K562 (cell line): ENCODE measurements around the gene CD55. TPM values are rescaled to one million over a fixed set of nuclear protein-coding genes. Genes with fewer than 3 reads are reported as not detected.
A peak's percentile ranks its signal among the peaks of the same experiment; 100 is the strongest.

ENCODE experiments used
- CC2D1A ChIP-seq: fragments of 450-650 bp; IDR thresholded peaks from 2 replicates; pipeline ENCODE4 v1.6.1; 2017; ENCODE audit warnings: mild to moderate bottlenecking
- CCNT2 ChIP-seq: IDR thresholded peaks from 2 replicates; pipeline ENCODE4 v1.6.1; 2011; ENCODE audit warnings: borderline replicate concordance, low read depth, mild to moderate bottlenecking, moderate library complexity, mixed read lengths, low read length; ENCODE audit not compliant: insufficient read length; ENCODE audit errors: extremely low read depth
- CSDE1 ChIP-seq, 2 experiments: fragments of 450-650 bp; IDR thresholded peaks; 2 replicates each; pipeline ENCODE4 v1.6.1; 2016; ENCODE audit warnings: mild to moderate bottlenecking in 1 of 2
- FOXP1 ChIP-seq: sonication (generic); formaldehyde crosslinking; IDR thresholded peaks from 2 replicates; pipeline ENCODE4 v1.8.0; 2022; ENCODE audit warnings: mild to moderate bottlenecking, missing genetic modification reagents
- KLF13 ChIP-seq: fragments of 450-650 bp; IDR thresholded peaks from 2 replicates; pipeline ENCODE4 v1.6.1; 2016; ENCODE audit warnings: missing genetic modification characterization, low read depth, mild to moderate bottlenecking, missing compliant biosample characterization, moderate library complexity, borderline replicate concordance
- MAFK ChIP-seq: IDR thresholded peaks from 2 replicates; pipeline ENCODE4 v1.6.1; 2011; ENCODE audit warnings: low read length, improper control_type of control experiment
- NCOA2 ChIP-seq, 2 experiments: fragments of 450-650 bp; IDR thresholded peaks; 2 replicates each; pipeline ENCODE4 v1.6.1; 2018; ENCODE audit warnings: mild to moderate bottlenecking in 2 of 2, moderate library complexity in 1 of 2; ENCODE audit not compliant: partially characterized antibody in 2 of 2
- NFXL1 ChIP-seq: fragments of 450-650 bp; formaldehyde crosslinking; IDR thresholded peaks from 2 replicates; pipeline ENCODE4 v1.4.0; 2021; ENCODE audit warnings: mild to moderate bottlenecking
- PHF20 ChIP-seq: fragments of 450-650 bp; IDR thresholded peaks from 2 replicates; pipeline ENCODE4 v1.6.1; 2018; ENCODE audit not compliant: partially characterized antibody
- SETDB1 ChIP-seq: IDR thresholded peaks from one replicate; pipeline ENCODE4 v1.6.1; 2012; ENCODE audit warnings: low read length, control low read depth, inconsistent platforms
- SMARCE1 ChIP-seq: fragments of 450-650 bp; IDR thresholded peaks from 2 replicates; pipeline ENCODE4 v1.7.1; 2016; ENCODE audit warnings: mild to moderate bottlenecking
- SUPT5H ChIP-seq: fragments of 450-650 bp; IDR thresholded peaks from 2 replicates; pipeline ENCODE4 v1.6.1; 2016
- TCF7 ChIP-seq: sonication (generic); IDR thresholded peaks from 2 replicates; pipeline ENCODE4 v1.6.1; 2016; ENCODE audit warnings: antibody characterized with exemption, borderline replicate concordance
- TCFL5 ChIP-seq: fragments of 250-450 bp; sonication (Bioruptor Pico); conservative IDR thresholded peaks from 2 replicates; pipeline ENCODE4 v1.6.1; 2021; ENCODE audit warnings: mild to moderate bottlenecking, moderate library complexity, matching md5 sums
- TEAD4 ChIP-seq, 2 experiments: sonication (generic) in 1 of 2; formaldehyde crosslinking in 1 of 2; IDR thresholded peaks; 2 replicates each; pipeline versions ENCODE4 v1.6.1 to v1.8.0; 2012 to 2022; ENCODE audit warnings: borderline replicate concordance in 1 of 2, inconsistent platforms in 1 of 2, low read length in 1 of 2, mild to moderate bottlenecking in 1 of 2, missing genetic modification reagents in 1 of 2
- THRAP3 ChIP-seq: fragments of 450-650 bp; IDR thresholded peaks from 2 replicates; pipeline ENCODE4 v1.6.1; 2016; ENCODE audit warnings: mild to moderate bottlenecking, inconsistent platforms, borderline replicate concordance
- ZBED1 ChIP-seq: IDR thresholded peaks from 2 replicates; pipeline ENCODE4 v1.6.1; 2014
- ZNF444 ChIP-seq: fragments of 250-450 bp; sonication (Bioruptor Pico); IDR thresholded peaks from 2 replicates; pipeline ENCODE4 v1.4.0; 2020; ENCODE audit warnings: mild to moderate bottlenecking, moderate library complexity
- ZNF668 ChIP-seq: fragments of 250-450 bp; sonication (Bioruptor Pico); IDR thresholded peaks from 2 replicates; pipeline ENCODE4 v1.8.0; 2022; ENCODE audit warnings: mild to moderate bottlenecking, inconsistent platforms
- ZNF780A ChIP-seq: fragments of 250-450 bp; sonication (Bioruptor Pico); IDR thresholded peaks from 2 replicates; pipeline ENCODE4 v1.5.0; 2021; ENCODE audit warnings: mild to moderate bottlenecking
- polyA plus RNA-seq, 8 experiments: library from polyadenylated mRNA; depleted of rRNA in 4 of 8; stranded (reverse) in 5 of 8; unstranded in 3 of 8; fragments of >200 nt; fragmentation: Nextera tagmentation in 2 of 8; fragmentation: Illumina TruSeq in 1 of 8; extraction: Ambion mirVana in 2 of 8; extraction: Trizol in 1 of 8; gene quantifications; 2 replicates each; pipeline versions ENCODE4 v1.2.1 to v1.2.3, GENCODE V29; 2011 to 2014; ENCODE audit warnings: inconsistent platforms in 1 of 8, missing spikeins in 1 of 8
- total RNA-seq, 7 experiments: library from RNA; depleted of rRNA in 6 of 7; stranded (reverse); fragments of >200 nt in 6 of 7; fragmentation: Illumina TruSeq in 2 of 7; extraction: Trizol in 2 of 7; gene quantifications; 2 replicates each; pipeline versions ENCODE4 v1.2.1 to v1.2.3, GENCODE V29; 2011 to 2021; ENCODE audit warnings: low replicate concordance in 1 of 7
- TF ChIP-seq, protein P1 (sequence below): fragments of 450-650 bp; IDR thresholded peaks from 2 replicates; pipeline ENCODE4 v1.6.1; 2018; ENCODE audit not compliant: partially characterized antibody
- TF ChIP-seq, protein P2 (sequence below): fragments of 450-650 bp; IDR thresholded peaks from 2 replicates; pipeline ENCODE4 v1.6.1; 2017; ENCODE audit warnings: antibody characterized with exemption
- TF ChIP-seq, protein P3 (sequence below): sonication (generic); formaldehyde crosslinking; IDR thresholded peaks from 2 replicates; pipeline ENCODE4 v1.9.0; 2022; ENCODE audit warnings: mild to moderate bottlenecking, missing genetic modification reagents
- TF ChIP-seq, protein P4 (sequence below): fragments of 250-450 bp; sonication (Bioruptor Pico); IDR thresholded peaks from 2 replicates; pipeline ENCODE4 v1.8.0; 2022; ENCODE audit warnings: moderate library complexity, mild to moderate bottlenecking, inconsistent platforms

The CD55 gene
- total and polyA plus RNA-seq, 9 of the 15 experiments (the other 6 are each of a cell fraction or from before 2014, with no cell fraction given): 17.7 to 150 (median 97.0) TPM

DNA sequence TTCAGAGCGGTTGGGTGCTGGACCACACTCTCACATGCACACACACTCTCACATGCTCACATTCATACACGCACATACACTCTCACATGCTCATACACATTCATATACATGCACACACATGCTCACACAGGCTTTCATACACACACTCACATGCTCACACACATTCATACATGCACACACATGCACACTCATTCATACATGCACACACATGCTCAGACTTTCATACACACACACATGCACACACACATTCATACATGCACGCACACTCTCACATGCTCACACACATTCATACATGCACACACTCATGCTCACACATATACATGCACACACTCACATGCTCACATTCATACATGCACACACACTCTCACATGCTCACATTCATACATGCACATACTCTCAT lies 6.0 kb upstream of the CD55 start (continued):
- TF ChIP-seq, protein P1, sequence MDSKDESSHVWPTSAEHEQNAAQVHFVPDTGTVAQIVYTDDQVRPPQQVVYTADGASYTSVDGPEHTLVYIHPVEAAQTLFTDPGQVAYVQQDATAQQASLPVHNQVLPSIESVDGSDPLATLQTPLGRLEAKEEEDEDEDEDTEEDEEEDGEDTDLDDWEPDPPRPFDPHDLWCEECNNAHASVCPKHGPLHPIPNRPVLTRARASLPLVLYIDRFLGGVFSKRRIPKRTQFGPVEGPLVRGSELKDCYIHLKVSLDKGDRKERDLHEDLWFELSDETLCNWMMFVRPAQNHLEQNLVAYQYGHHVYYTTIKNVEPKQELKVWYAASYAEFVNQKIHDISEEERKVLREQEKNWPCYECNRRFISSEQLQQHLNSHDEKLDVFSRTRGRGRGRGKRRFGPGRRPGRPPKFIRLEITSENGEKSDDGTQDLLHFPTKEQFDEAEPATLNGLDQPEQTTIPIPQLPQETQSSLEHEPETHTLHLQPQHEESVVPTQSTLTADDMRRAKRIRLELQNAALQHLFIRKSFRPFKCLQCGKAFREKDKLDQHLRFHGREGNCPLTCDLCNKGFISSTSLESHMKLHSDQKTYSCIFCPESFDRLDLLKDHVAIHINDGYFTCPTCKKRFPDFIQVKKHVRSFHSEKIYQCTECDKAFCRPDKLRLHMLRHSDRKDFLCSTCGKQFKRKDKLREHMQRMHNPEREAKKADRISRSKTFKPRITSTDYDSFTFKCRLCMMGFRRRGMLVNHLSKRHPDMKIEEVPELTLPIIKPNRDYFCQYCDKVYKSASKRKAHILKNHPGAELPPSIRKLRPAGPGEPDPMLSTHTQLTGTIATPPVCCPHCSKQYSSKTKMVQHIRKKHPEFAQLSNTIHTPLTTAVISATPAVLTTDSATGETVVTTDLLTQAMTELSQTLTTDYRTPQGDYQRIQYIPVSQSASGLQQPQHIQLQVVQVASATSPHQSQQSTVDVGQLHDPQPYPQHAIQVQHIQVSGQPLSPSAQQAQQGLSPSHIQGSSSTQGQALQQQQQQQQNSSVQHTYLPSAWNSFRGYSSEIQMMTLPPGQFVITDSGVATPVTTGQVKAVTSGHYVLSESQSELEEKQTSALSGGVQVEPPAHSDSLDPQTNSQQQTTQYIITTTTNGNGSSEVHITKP: no peak
- TF ChIP-seq SUPT5H (no peak), TCFL5 (no peak), CCNT2 (no peak), NFXL1 (CRISPR knock-in tag) (no peak), TEAD4 (IDR thresholded peaks at IDR 0.05; ENCODE audit: low read length) (no peak), TEAD4 (CRISPR knock-in tag; IDR thresholded peaks at IDR 0.05; ENCODE audit: borderline replicate concordance) (no peak), NCOA2 (IDR thresholded peaks at IDR 0.05; ENCODE audit: partially characterized antibody in 2 of 2) (no peak), CC2D1A (no peak), PHF20 (no peak), ZNF668 (no peak), ZBED1 (no peak), KLF13 (tag) (no peak), FOXP1 (no peak), ZNF780A (CRISPR knock-in tag) (no peak), SMARCE1 (no peak), SETDB1 (no peak), TCF7 (no peak), MAFK (no peak), ZNF444 (CRISPR knock-in tag) (no peak), THRAP3 (no peak), CSDE1 (IDR thresholded peaks at IDR 0.05) (no peak)
- TF ChIP-seq, protein P2, sequence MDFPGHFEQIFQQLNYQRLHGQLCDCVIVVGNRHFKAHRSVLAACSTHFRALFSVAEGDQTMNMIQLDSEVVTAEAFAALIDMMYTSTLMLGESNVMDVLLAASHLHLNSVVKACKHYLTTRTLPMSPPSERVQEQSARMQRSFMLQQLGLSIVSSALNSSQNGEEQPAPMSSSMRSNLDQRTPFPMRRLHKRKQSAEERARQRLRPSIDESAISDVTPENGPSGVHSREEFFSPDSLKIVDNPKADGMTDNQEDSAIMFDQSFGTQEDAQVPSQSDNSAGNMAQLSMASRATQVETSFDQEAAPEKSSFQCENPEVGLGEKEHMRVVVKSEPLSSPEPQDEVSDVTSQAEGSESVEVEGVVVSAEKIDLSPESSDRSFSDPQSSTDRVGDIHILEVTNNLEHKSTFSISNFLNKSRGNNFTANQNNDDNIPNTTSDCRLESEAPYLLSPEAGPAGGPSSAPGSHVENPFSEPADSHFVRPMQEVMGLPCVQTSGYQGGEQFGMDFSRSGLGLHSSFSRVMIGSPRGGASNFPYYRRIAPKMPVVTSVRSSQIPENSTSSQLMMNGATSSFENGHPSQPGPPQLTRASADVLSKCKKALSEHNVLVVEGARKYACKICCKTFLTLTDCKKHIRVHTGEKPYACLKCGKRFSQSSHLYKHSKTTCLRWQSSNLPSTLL: no peak
- TF ChIP-seq, protein P3, sequence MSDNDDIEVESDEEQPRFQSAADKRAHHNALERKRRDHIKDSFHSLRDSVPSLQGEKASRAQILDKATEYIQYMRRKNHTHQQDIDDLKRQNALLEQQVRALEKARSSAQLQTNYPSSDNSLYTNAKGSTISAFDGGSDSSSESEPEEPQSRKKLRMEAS (CRISPR knock-in tag): peak; percentile 44; the same call in 1 of the 2 replicates
- TF ChIP-seq, protein P4, sequence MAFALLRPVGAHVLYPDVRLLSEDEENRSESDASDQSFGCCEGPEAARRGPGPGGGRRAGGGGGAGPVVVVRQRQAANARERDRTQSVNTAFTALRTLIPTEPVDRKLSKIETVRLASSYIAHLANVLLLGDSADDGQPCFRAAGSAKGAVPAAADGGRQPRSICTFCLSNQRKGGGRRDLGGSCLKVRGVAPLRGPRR (CRISPR knock-in tag): no peak
